Kidney (tissue), 14 donors: ENCODE data around the gene POLR3GL. TPM values are rescaled to one million over a fixed set of nuclear protein-coding genes. Genes with fewer than 3 reads are reported as not detected.

ENCODE experiments used
- DNase-seq, 5 donors: peaks; one replicate each; pipeline ENCODE4 v3.0.0-alpha.2; 2013 to 2020
- FAIRE-seq: peaks from 2 replicates; lab custom pipeline; 2012; peaks lifted over from hg19 to GRCh38; lab: Jason Lieb, UNC
- H3K27ac ChIP-seq, 2 donors: one replicate each; pipeline ENCODE4 v1.7.0; 2013; ENCODE audit warnings: low read depth in 2 of 2, low read length in 2 of 2, inconsistent platforms in 1 of 2
- H3K27me3 ChIP-seq: one replicate; pipeline ENCODE4 v1.7.1; 2013; ENCODE audit warnings: low read length, inconsistent platforms; ENCODE audit not compliant: control insufficient read depth, insufficient read depth
- H3K36me3 ChIP-seq, 3 donors: one replicate each; pipeline versions ENCODE4 v1.7.0 to v1.7.1; 2013; ENCODE audit warnings: low read length in 3 of 3, control low read depth in 1 of 3, inconsistent platforms in 1 of 3; ENCODE audit not compliant: insufficient read depth in 3 of 3, control insufficient read depth in 2 of 3
- H3K4me1 ChIP-seq, 3 donors: one replicate each; pipeline versions ENCODE4 v1.7.0 to v1.7.1; 2013; ENCODE audit warnings: low read length in 3 of 3, inconsistent platforms in 1 of 3, low read depth in 1 of 3; ENCODE audit not compliant: control insufficient read depth in 2 of 3, insufficient read depth in 2 of 3
- H3K4me3 ChIP-seq, 3 donors: one replicate each; pipeline versions ENCODE4 v1.7.0 to v1.8.1; 2013; ENCODE audit warnings: low read length in 3 of 3, control low read depth in 1 of 3, inconsistent platforms in 1 of 3
- H3K9ac ChIP-seq, 3 donors: one replicate each; pipeline versions ENCODE4 v1.7.0 to v1.7.1; 2013; ENCODE audit warnings: low read length in 3 of 3, control low read depth in 1 of 3, inconsistent platforms in 1 of 3
- H3K9me3 ChIP-seq, 3 donors: one replicate each; pipeline versions ENCODE4 v1.7.0 to v1.7.1; 2013; ENCODE audit warnings: low read length in 3 of 3, control low read depth in 1 of 3, inconsistent platforms in 1 of 3; ENCODE audit not compliant: control insufficient read depth in 2 of 3, insufficient read depth in 1 of 3
- CTCF ChIP-seq: IDR thresholded peaks from 3 replicates; pipeline ENCODE4 v1.5.1; 2012; ENCODE audit warnings: mild to moderate bottlenecking, moderate library complexity, borderline replicate concordance; ENCODE audit not compliant: insufficient read depth; ENCODE audit errors: extremely low read depth
- intact Hi-C: fragments of 100-400 bp; cut with DNase I; formaldehyde crosslinking; loops from one replicate; pipeline ENCODE4 v1.11.1; 2022
- polyA plus RNA-seq: library from polyadenylated mRNA; stranded (reverse); fragments of 350-450 nt; fragmentation: Illumina TruSeq; extraction: RNeasy Lipid Tissue Mini Kit (QIAGEN cat#74804); gene quantifications from one replicate; pipeline ENCODE4 v1.2.3, GENCODE V29; 2014; ENCODE audit warnings: low read depth, low replicate concordance; ENCODE audit not compliant: insufficient read depth
- total RNA-seq: library from RNA; stranded (reverse); fragmentation: NEBNext Ultra II Directional; extraction: Animal tissue kit (Norgen Biotek cat#: 25700); gene quantifications from one replicate; pipeline ENCODE4 v1.2.1, GENCODE V29; 2021
- donor health status: control.
- donor health status: control.
- donor health status: control.
- donor health status: control.
- donor health status: control.
- donor health status: DM: yes; HTN: yes; CAD: no.
- donor health status: Normal renal cell carcinoma (clear cell type).

Gene POLR3GL
- total and polyA plus RNA-seq, 2 donors from 2014 or later = 19.0 to 45.6 TPM

- intact Hi-C loops = no loop called here
- Histone ChIP-seq H3K27me3 (no peaks in the 10 kb centered on the region), H3K27ac (peak overlapping the region; percentile 92 to 94), H3K9ac (peak overlapping the region in 2 of 3 donors; percentile 34 to 49), H3K4me1 (peaks cover 20 to 49% (median 45%) of the 10 kb centered on the region in 3 donors), H3K36me3 (no peaks in the 10 kb centered on the region), H3K9me3 (no peaks in the 10 kb centered on the region), H3K4me3 (peak overlapping the region; percentile 0 to 37 (median 30))
- no peak for TF ChIP-seq CTCF
- FAIRE-seq = no peak
- peak in 1 of 5 donors; percentile 58 for DNase-seq
These were observed 15.4 kb downstream of the POLR3GL start for GRCh38 chr1:145979746-145980456.

- TF ChIP-seq CTCF = no peak
- H3K9ac ChIP-seq = peak overlapping the region in 2 of 3 donors; percentile 1 to 49
- H3K27me3 ChIP-seq = no peaks in the 10 kb centered on the region
- peak overlapping the region in 2 of 3 donors; percentile 15 to 30 for H3K4me3 ChIP-seq
- peak in 1 of 5 donors; percentile 30 for DNase-seq
- H3K4me1 ChIP-seq = peaks cover 20 to 55% (median 51%) of the 10 kb centered on the region in 3 donors
- peak overlapping the region; percentile 92 to 94 for H3K27ac ChIP-seq
- FAIRE-seq = no peak
- H3K9me3 ChIP-seq = no peaks in the 10 kb centered on the region
- intact Hi-C loops = no loop called here
- no peaks in the 10 kb centered on the region for H3K36me3 ChIP-seq
These were observed 16.0 kb downstream of the POLR3GL start for GRCh38 chr1:145980457-145980994.

- intact Hi-C loops = no loop called here
- Histone ChIP-seq H3K4me1 (peaks cover 20 to 62% (median 58%) of the 10 kb centered on the region in 3 donors), H3K9me3 (no peaks in the 10 kb centered on the region), H3K27ac (peak overlapping the region; percentile 75 to 94), H3K27me3 (no peaks in the 10 kb centered on the region), H3K4me3 (no peak overlapping the region), H3K9ac (peak overlapping the region in 1 of 3 donors; percentile 25), H3K36me3 (no peaks in the 10 kb centered on the region)
- FAIRE-seq (no peak), DNase-seq (no peak)
- no peak for TF ChIP-seq CTCF
These were observed 17.7 kb downstream of the POLR3GL start for GRCh38 chr1:145982010-145982723.
